Psoas muscle (tissue), 8 donors: ENCODE measurements around the gene PITPNM1. TPM values are rescaled to one million over a fixed set of nuclear protein-coding genes. Genes with fewer than 3 reads are reported as not detected.

ENCODE experiments used
- ATAC-seq, 4 donors: fragments of 200-7000 bp; cut with Tn5 transposase; one replicate each; pipeline ENCODE4 v1.9.1; 2020; ENCODE audit warnings: moderate library complexity in 3 of 4, mild to moderate bottlenecking in 2 of 4
- DNase-seq, 2 donors: peaks; one replicate each; pipeline ENCODE4 v3.0.0-alpha.2; 2020
- H3K27ac ChIP-seq: fragments of 200-600 bp; one replicate; pipeline ENCODE4 v1.8.0; 2022
- H3K27me3 ChIP-seq, 3 donors: fragments of 200-600 bp in 1 of 3; one replicate each; pipeline versions ENCODE4 v1.6.1 to v1.8.0; 2013 to 2022; ENCODE audit warnings: low read length in 2 of 3, mild to moderate bottlenecking in 2 of 3, moderate library complexity in 1 of 3; ENCODE audit not compliant: insufficient read depth in 3 of 3
- H3K36me3 ChIP-seq, 2 donors: fragments of 200-600 bp in 1 of 2; one replicate each; pipeline versions ENCODE4 v1.6.1 to v1.8.0; 2013 to 2022; ENCODE audit warnings: low read depth in 1 of 2, mild to moderate bottlenecking in 1 of 2, moderate library complexity in 1 of 2; ENCODE audit not compliant: insufficient read depth in 1 of 2
- H3K4me1 ChIP-seq: fragments of 200-600 bp; one replicate; pipeline ENCODE4 v1.8.0; 2022
- H3K4me3 ChIP-seq: fragments of 200-600 bp; one replicate; pipeline ENCODE4 v1.8.0; 2022; ENCODE audit warnings: mild to moderate bottlenecking
- H3K9me3 ChIP-seq: fragments of 200-600 bp; one replicate; pipeline ENCODE4 v1.8.0; 2022
- CTCF ChIP-seq: fragments of 200-600 bp; IDR thresholded peaks from one replicate; pipeline ENCODE4 v1.8.0; 2022; ENCODE audit warnings: antibody characterized with exemption
- WGBS, 3 donors: extraction: QIAGEN DNeasy Blood & Tissue Kit; methylation state at CpG; one replicate each; pipeline versions ENCODE4 v1.1.6 to v1.1.7; 2013; 5-methylcytosine and 5-hydroxymethylcytosine counted together
- intact Hi-C, 2 donors: fragments of 100-400 bp; cut with DNase I; formaldehyde crosslinking; loops; one replicate each; pipeline versions ENCODE4 v1.11.0 to v1.14.2; 2022
- polyA plus RNA-seq, 3 donors: library from polyadenylated mRNA; stranded (reverse); fragments of 200-250 nt; gene quantifications; one replicate each; pipeline ENCODE4 v1.2.3, GENCODE V29; 2013
- total RNA-seq, 4 donors: library from RNA; stranded (reverse); fragmentation: NEBNext Ultra II Directional in 2 of 4; extraction: Animal tissue kit (Norgen Biotek cat#: 25700) in 2 of 4; gene quantifications; one replicate each; pipeline versions ENCODE4 v1.2.1 to v1.2.4, GENCODE V29; 2021 to 2023
- donor health status: healthy with polysubstance abuse.
- donor health status: DM: no; HTN: no; CAD: no; lungs with moderate emphysema.
- donor health status: Bipolar disorder and iron deficiency.
- donor health status: healthy.
- donor health status: DM: yes; HTN: yes; CAD: no.
- donor health status: DM: no; HTN: no; CAD: no.
- donor health status: DM: no; HTN: no; CAD: no.
- donor health status: DM: yes; HTN: yes; CAD: no.

PITPNM1 gene
- total and polyA plus RNA-seq, 7 donors = 2.3 to 16.1 (median 7.1) TPM

GRCh38 chr11:67494371-67495233, 10.6 kb downstream of the PITPNM1 start:
- Histone ChIP-seq H3K27ac (no peak overlapping the region), H3K36me3 (peaks cover 0 to 20% of the 10 kb centered on the region in 2 donors), H3K9me3 (no peaks in the 10 kb centered on the region), H3K4me3 (no peak overlapping the region), H3K4me1 (no peaks in the 10 kb centered on the region), H3K27me3 (no peaks in the 10 kb centered on the region)
- no peak for DNase-seq
- TF ChIP-seq CTCF = no peak
- WGBS, 3 donors = 90 to 92% (median 91%) methylated on average over 51 to 59 of the region's 59 CpGs
- intact Hi-C loops = no loop called here
- ATAC-seq = no peak

GRCh38 chr11:67493548-67494370, 11.4 kb downstream of the PITPNM1 start:
- Histone ChIP-seq H3K9me3 (no peaks in the 10 kb centered on the region), H3K27ac (no peak overlapping the region), H3K27me3 (no peaks in the 10 kb centered on the region), H3K4me3 (no peak overlapping the region), H3K36me3 (peaks cover 0 to 27% of the 10 kb centered on the region in 2 donors), H3K4me1 (no peaks in the 10 kb centered on the region)
- intact Hi-C loops = no loop called here
- no peak for DNase-seq
- no peak for ATAC-seq
- no peak for TF ChIP-seq CTCF
- 95 to 96% (median 96%) methylated on average over 57 to 65 of the region's 65 CpGs for WGBS, 3 donors

GRCh38 chr11:67492801-67493547, 12.2 kb downstream of the PITPNM1 start:
- Histone ChIP-seq H3K36me3 (peaks cover 0 to 30% of the 10 kb centered on the region in 2 donors), H3K27ac (no peak overlapping the region), H3K9me3 (no peaks in the 10 kb centered on the region), H3K4me3 (no peak overlapping the region), H3K27me3 (no peaks in the 10 kb centered on the region), H3K4me1 (no peaks in the 10 kb centered on the region)
- no peak for TF ChIP-seq CTCF
- intact Hi-C loops = no loop called here
- DNase-seq = no peak
- peak in 1 of 4 donors; percentile 4 for ATAC-seq
- WGBS, 3 donors = 82 to 84% (median 83%) methylated on average over 46 of the region's 46 CpGs

DNA sequence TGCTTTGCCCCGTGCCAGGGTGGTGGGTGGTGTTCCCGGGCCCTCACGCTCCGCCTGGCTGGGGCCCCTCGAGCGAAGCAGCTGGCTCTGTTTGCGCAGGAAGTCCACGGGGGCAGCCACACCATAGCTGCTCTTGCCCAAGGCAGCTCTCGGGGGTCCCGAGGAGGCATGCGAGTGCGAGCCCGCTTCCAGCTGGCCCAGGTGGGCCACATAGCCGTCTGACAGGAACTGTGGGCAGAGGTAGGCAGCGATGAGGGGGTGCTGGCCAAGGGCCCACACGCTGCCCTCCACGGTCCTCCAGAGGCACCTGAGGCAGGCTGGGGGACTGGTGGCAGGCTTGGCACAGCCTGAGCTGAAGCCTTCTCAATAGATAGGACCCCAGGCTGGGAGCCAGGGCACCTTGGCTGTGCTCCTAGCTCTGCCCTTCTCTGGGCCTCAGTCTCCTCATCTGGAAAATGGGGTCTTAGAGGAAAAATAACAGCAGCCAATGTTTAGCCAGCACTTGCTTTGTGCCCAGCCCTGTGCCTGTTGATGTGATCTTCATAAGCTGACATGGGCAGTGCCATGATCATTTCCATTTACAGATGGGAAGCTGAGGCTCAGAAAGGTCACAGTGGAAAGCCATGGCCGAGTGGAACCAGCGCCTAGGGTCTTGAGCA, 13.0 kb downstream of the PITPNM1 start:
- intact Hi-C loops = no loop called here
- no peaks in the 10 kb centered on the region for H3K27me3 ChIP-seq
- 76 to 81% (median 78%) methylated on average over 19 of the region's 19 CpGs for WGBS, 3 donors
- TF ChIP-seq CTCF = no peak
- no peak overlapping the region for H3K27ac ChIP-seq
- ATAC-seq (no peak), DNase-seq (no peak)
- H3K4me3 ChIP-seq = no peak overlapping the region
- no peaks in the 10 kb centered on the region for H3K4me1 ChIP-seq
- no peaks in the 10 kb centered on the region for H3K9me3 ChIP-seq
- peaks cover 0 to 38% of the 10 kb centered on the region in 2 donors for H3K36me3 ChIP-seq
